ENCODE data around the gene ANKRD36C.
"Not testable (repeated sequence)": the region's sequence is repeated elsewhere in the genome, so short reads cannot be mapped to it uniquely, and the experiment has no call there.

Gene ANKRD36C

GRCh38 chr2:95867047-95867677 lies 124.5 kb downstream of the ANKRD36C start:
- not testable (repeated sequence) for H3K27ac ChIP-seq (ENCODE audit: low read depth, low read length); H3K4me1 ChIP-seq (ENCODE audit: control insufficient read depth, insufficient read depth, low read length); H3K4me3 ChIP-seq (ENCODE audit: low read depth, low read length); H3K9ac ChIP-seq (ENCODE audit: low read depth, low read length); H3K27me3 ChIP-seq (ENCODE audit: control insufficient read depth, insufficient read depth, low read length); H3K9me3 ChIP-seq (ENCODE audit: control insufficient read depth, insufficient read depth, low read length); H3K36me3 ChIP-seq (ENCODE audit: control insufficient read depth, insufficient read depth, low read length)

GRCh38 chr2:95862121-95862520 lies 129.5 kb downstream of the ANKRD36C start:
- H3K36me3 ChIP-seq (ENCODE audit: control insufficient read depth, insufficient read depth, low read length); H3K27me3 ChIP-seq (ENCODE audit: control insufficient read depth, insufficient read depth, low read length); H3K9me3 ChIP-seq (ENCODE audit: control insufficient read depth, insufficient read depth, low read length); H3K9ac ChIP-seq (ENCODE audit: low read depth, low read length); H3K4me1 ChIP-seq (ENCODE audit: control insufficient read depth, insufficient read depth, low read length); H3K4me3 ChIP-seq (ENCODE audit: low read depth, low read length); H3K27ac ChIP-seq (ENCODE audit: low read depth, low read length): not testable (repeated sequence)

GRCh38 chr2:95836151-95836550 lies 155.5 kb downstream of the ANKRD36C start:
- no peaks in the 10 kb centered on the region for H3K4me1 ChIP-seq (ENCODE audit: control insufficient read depth, insufficient read depth, low read length)
- no peaks in the 10 kb centered on the region for H3K36me3 ChIP-seq (ENCODE audit: control insufficient read depth, insufficient read depth, low read length)
- no peaks in the 10 kb centered on the region for H3K27me3 ChIP-seq (ENCODE audit: control insufficient read depth, insufficient read depth, low read length)
- no peak overlapping the region for H3K4me3 ChIP-seq (ENCODE audit: low read depth, low read length)
- H3K9ac ChIP-seq (ENCODE audit: low read depth, low read length) = no peak overlapping the region
- peaks cover 10% of the 10 kb centered on the region; the same call in 1 of the 2 replicates for H3K9me3 ChIP-seq (ENCODE audit: control insufficient read depth, insufficient read depth, low read length)
- no peak overlapping the region for H3K27ac ChIP-seq (ENCODE audit: low read depth, low read length)

- H3K4me3 ChIP-seq (ENCODE audit: low read depth, low read length); H3K36me3 ChIP-seq (ENCODE audit: control insufficient read depth, insufficient read depth, low read length); H3K27ac ChIP-seq (ENCODE audit: low read depth, low read length); H3K9ac ChIP-seq (ENCODE audit: low read depth, low read length); H3K4me1 ChIP-seq (ENCODE audit: control insufficient read depth, insufficient read depth, low read length); H3K27me3 ChIP-seq (ENCODE audit: control insufficient read depth, insufficient read depth, low read length): not testable (repeated sequence)
- peaks cover 20% of the 10 kb centered on the region for H3K9me3 ChIP-seq (ENCODE audit: control insufficient read depth, insufficient read depth, low read length)
These were observed 157.3 kb downstream of the ANKRD36C start for GRCh38 chr2:95834077-95835013.

GRCh38 chr2:95824218-95824617 lies 167.4 kb downstream of the ANKRD36C start:
- not testable (repeated sequence) for H3K27ac ChIP-seq (ENCODE audit: low read depth, low read length); H3K27me3 ChIP-seq (ENCODE audit: control insufficient read depth, insufficient read depth, low read length); H3K4me3 ChIP-seq (ENCODE audit: low read depth, low read length); H3K36me3 ChIP-seq (ENCODE audit: control insufficient read depth, insufficient read depth, low read length); H3K4me1 ChIP-seq (ENCODE audit: control insufficient read depth, insufficient read depth, low read length); H3K9ac ChIP-seq (ENCODE audit: low read depth, low read length)
- H3K9me3 ChIP-seq (ENCODE audit: control insufficient read depth, insufficient read depth, low read length) = peaks cover 58% of the 10 kb centered on the region

- H3K36me3 ChIP-seq (ENCODE audit: control insufficient read depth, insufficient read depth, low read length); H3K9ac ChIP-seq (ENCODE audit: low read depth, low read length); H3K27ac ChIP-seq (ENCODE audit: low read depth, low read length); H3K4me3 ChIP-seq (ENCODE audit: low read depth, low read length); H3K27me3 ChIP-seq (ENCODE audit: control insufficient read depth, insufficient read depth, low read length); H3K4me1 ChIP-seq (ENCODE audit: control insufficient read depth, insufficient read depth, low read length): not testable (repeated sequence)
- peaks cover 39% of the 10 kb centered on the region for H3K9me3 ChIP-seq (ENCODE audit: control insufficient read depth, insufficient read depth, low read length)
These were observed 174.1 kb downstream of the ANKRD36C start for GRCh38 chr2:95817521-95817920.

GRCh38 chr2:95813311-95813710 lies 178.3 kb downstream of the ANKRD36C start:
- H3K27ac ChIP-seq (ENCODE audit: low read depth, low read length); H3K36me3 ChIP-seq (ENCODE audit: control insufficient read depth, insufficient read depth, low read length); H3K4me1 ChIP-seq (ENCODE audit: control insufficient read depth, insufficient read depth, low read length); H3K27me3 ChIP-seq (ENCODE audit: control insufficient read depth, insufficient read depth, low read length); H3K9ac ChIP-seq (ENCODE audit: low read depth, low read length); H3K4me3 ChIP-seq (ENCODE audit: low read depth, low read length): not testable (repeated sequence)
- H3K9me3 ChIP-seq (ENCODE audit: control insufficient read depth, insufficient read depth, low read length) = peaks cover 19% of the 10 kb centered on the region

- peaks cover 5% of the 10 kb centered on the region; the same call in 1 of the 2 replicates for H3K9me3 ChIP-seq (ENCODE audit: control insufficient read depth, insufficient read depth, low read length)
- H3K4me3 ChIP-seq (ENCODE audit: low read depth, low read length) = no peak overlapping the region
- H3K4me1 ChIP-seq (ENCODE audit: control insufficient read depth, insufficient read depth, low read length) = no peaks in the 10 kb centered on the region
- no peaks in the 10 kb centered on the region for H3K27me3 ChIP-seq (ENCODE audit: control insufficient read depth, insufficient read depth, low read length)
- H3K36me3 ChIP-seq (ENCODE audit: control insufficient read depth, insufficient read depth, low read length) = no peaks in the 10 kb centered on the region
- H3K9ac ChIP-seq (ENCODE audit: low read depth, low read length) = no peak overlapping the region
- H3K27ac ChIP-seq (ENCODE audit: low read depth, low read length) = no peak overlapping the region
These were observed 191.7 kb downstream of the ANKRD36C start for GRCh38 chr2:95799892-95800291.

GRCh38 chr2:95799147-95799889 lies 192.3 kb downstream of the ANKRD36C start:
- H3K9ac ChIP-seq (ENCODE audit: low read depth, low read length); H3K4me1 ChIP-seq (ENCODE audit: control insufficient read depth, insufficient read depth, low read length); H3K9me3 ChIP-seq (ENCODE audit: control insufficient read depth, insufficient read depth, low read length); H3K4me3 ChIP-seq (ENCODE audit: low read depth, low read length); H3K36me3 ChIP-seq (ENCODE audit: control insufficient read depth, insufficient read depth, low read length); H3K27ac ChIP-seq (ENCODE audit: low read depth, low read length); H3K27me3 ChIP-seq (ENCODE audit: control insufficient read depth, insufficient read depth, low read length): not testable (repeated sequence)

GRCh38 chr2:95796249-95797099 lies 195.2 kb downstream of the ANKRD36C start:
- not testable (repeated sequence) for H3K4me1 ChIP-seq (ENCODE audit: control insufficient read depth, insufficient read depth, low read length); H3K27me3 ChIP-seq (ENCODE audit: control insufficient read depth, insufficient read depth, low read length); H3K9ac ChIP-seq (ENCODE audit: low read depth, low read length); H3K27ac ChIP-seq (ENCODE audit: low read depth, low read length); H3K4me3 ChIP-seq (ENCODE audit: low read depth, low read length); H3K36me3 ChIP-seq (ENCODE audit: control insufficient read depth, insufficient read depth, low read length); H3K9me3 ChIP-seq (ENCODE audit: control insufficient read depth, insufficient read depth, low read length)

Data from HUES48 (cell line).